Measurements from ENCODE around the gene VASP.
A peak's percentile ranks its signal among the peaks of the same experiment; 100 is the strongest.
"Not testable (repeated sequence)": the region's sequence is repeated elsewhere in the genome, so short reads cannot be mapped to it uniquely, and the experiment has no call there.

Gene VASP

GRCh38 chr19:45497791-45498190 is 9.5 kb upstream of the VASP start:
- no peak for DNase-seq (ENCODE audit: low read depth)

GRCh38 chr19:45498411-45499195 is 8.7 kb upstream of the VASP start, which contains the start of gene PPM1N:
TSS of gene PPM1N (plus strand) at chr19:45498443. CDS start at chr19:45498473, 30 bp downstream.
- DNase-seq (ENCODE audit: low read depth): peak; percentile 49

- DNase-seq (ENCODE audit: low read depth): no peak
Measured at GRCh38 chr19:45499196-45500180, 7.8 kb upstream of the VASP start.

GRCh38 chr19:45500918-45501729 is 6.2 kb upstream of the VASP start:
- no peak for DNase-seq (ENCODE audit: low read depth)

- no peak for DNase-seq (ENCODE audit: low read depth)
Measured at GRCh38 chr19:45501730-45502014, 5.6 kb upstream of the VASP start.

- DNase-seq (ENCODE audit: low read depth): no peak
Measured at GRCh38 chr19:45502111-45502510, 5.2 kb upstream of the VASP start.

GRCh38 chr19:45503909-45504308 is 3.4 kb upstream of the VASP start:
- DNase-seq (ENCODE audit: low read depth): no peak

- no peak for DNase-seq (ENCODE audit: low read depth)
Measured at GRCh38 chr19:45505151-45505995, 1.9 kb upstream of the VASP start.

GRCh38 chr19:45505996-45506245 is 1.4 kb upstream of the VASP start:
- DNase-seq (ENCODE audit: low read depth): no peak

GRCh38 chr19:45506246-45506988 is 862 bp upstream of the VASP start:
- DNase-seq (ENCODE audit: low read depth): peak; percentile 98

GRCh38 chr19:45507872-45508416 is 665 bp downstream of the VASP start:
- no peak for DNase-seq (ENCODE audit: low read depth)

- DNase-seq (ENCODE audit: low read depth): no peak
Measured at GRCh38 chr19:45508417-45508860, 1.2 kb downstream of the VASP start.

- DNase-seq (ENCODE audit: low read depth): no peak
Measured at GRCh38 chr19:45508861-45509691, 1.8 kb downstream of the VASP start.

- no peak for DNase-seq (ENCODE audit: low read depth)
Measured at GRCh38 chr19:45509692-45510015, 2.4 kb downstream of the VASP start.

GRCh38 chr19:45510352-45510751 is 3.1 kb downstream of the VASP start:
- DNase-seq (ENCODE audit: low read depth): not testable (repeated sequence)

GRCh38 chr19:45511074-45511473 is 3.8 kb downstream of the VASP start:
- no peak for DNase-seq (ENCODE audit: low read depth)

GRCh38 chr19:45512881-45513483 is 5.7 kb downstream of the VASP start:
- DNase-seq (ENCODE audit: low read depth): no peak

GRCh38 chr19:45514376-45515051 is 7.2 kb downstream of the VASP start:
- no peak for DNase-seq (ENCODE audit: low read depth)

Data from activated gamma-delta T cell treated with anti-CD3 and anti-CD28 coated beads, Interleukin-2, amount 50 U/mL, for 16 hours (primary cell).